ENCODE results near the gene TEKT3. TPM values are rescaled to one million over a fixed set of nuclear protein-coding genes. Genes with fewer than 3 reads are reported as not detected.

The TEKT3 gene
- total and polyA plus RNA-seq, 2 of the 4 experiments (the other 2 are of a cell fraction): 0.15 TPM; not detected in 1

- H3K9me3 ChIP-seq (ENCODE audit: control insufficient read depth, insufficient read depth, low read length): no peaks in the 10 kb centered on the region
- in situ Hi-C loops (cut with MboI; ENCODE audit: low sequenced_read_pairs) (no loop called here), dilution Hi-C loops (cut with HindIII; ENCODE audit: low sequenced_read_pairs, unreplicated experiment) (no loop called here), intact Hi-C loops (cut with micrococcal nuclease) (no loop called here)
- peak overlapping the region; percentile 66; the same call in 1 of the 2 replicates for H2AK5ac ChIP-seq (ENCODE audit: low read depth, low read length)
- no peak overlapping the region for H2AK9ac ChIP-seq (replicated peaks; ENCODE audit: low read depth, low read length, poor library complexity)
- WGBS, 2 experiments (ENCODE audit: extremely low coverage in 2 of 2, insufficient read length in 1 of 2): 84% methylated on average over 8 of the region's 14 CpGs; no CpG with 5 or more reads in 1 of the 2 experiments
- no peak overlapping the region for H3K27ac ChIP-seq (ENCODE audit: insufficient read depth, low read length)
- H2BK20ac ChIP-seq (ENCODE audit: low read depth, low read length): no peak overlapping the region; the same call in 1 of the 2 replicates
- no peaks in the 10 kb centered on the region for H4K20me1 ChIP-seq (ENCODE audit: insufficient read depth, low read length)
- no peak overlapping the region for H3K4me2 ChIP-seq (ENCODE audit: low read depth, low read length)
- no peak overlapping the region for H3K23ac ChIP-seq (ENCODE audit: low read depth, low read length)
- H3K79me1 ChIP-seq (ENCODE audit: low read depth in 1 of 2, low read length in 2 of 2): no peaks in the 10 kb centered on the region
- no peak for ATAC-seq (ENCODE audit: low read depth)
- ChIA-PET CTCF (no interaction called here), POLR2A (ENCODE audit: unreplicated experiment) (no interaction called here)
- BruUV-seq (replicated peaks): no TSS peak
- no peak overlapping the region for H3K4ac ChIP-seq (ENCODE audit: low read depth, low read length)
- H4K91ac ChIP-seq (ENCODE audit: insufficient read depth, low read depth, low read length): no peak overlapping the region
- H2BK120ac ChIP-seq (ENCODE audit: low read depth, low read length): no peak overlapping the region
- TF ChIP-seq CEBPB (IDR thresholded peaks at IDR 0.05; ENCODE audit: low read depth, low read length) (peak; percentile 63), RFX5 (IDR thresholded peaks at IDR 0.05; ENCODE audit: low read depth, low read length) (no peak)
- H3K27me3 ChIP-seq (ENCODE audit: control insufficient read depth, insufficient read depth, low read length): no peaks in the 10 kb centered on the region; the same call in none of the 2 replicates
- no peak overlapping the region for H2AFZ ChIP-seq (replicated peaks; ENCODE audit: low read length, poor library complexity)
- H4K8ac ChIP-seq (ENCODE audit: low read depth in 2 of 2, low read length in 2 of 2): no peak overlapping the region
- DNase-seq: no peak
- no peak overlapping the region for H3K56ac ChIP-seq (ENCODE audit: extremely low read depth, insufficient read depth, low read length)
- peaks cover 13% of the 10 kb centered on the region for H3K9me1 ChIP-seq (ENCODE audit: insufficient read depth, low read length)
- peaks cover 17% of the 10 kb centered on the region for H3K4me1 ChIP-seq (ENCODE audit: control insufficient read depth, insufficient read depth, low read length)
- no peak overlapping the region for H3K9ac ChIP-seq (ENCODE audit: low read depth, low read length)
- no peak overlapping the region for H3K4me3 ChIP-seq (ENCODE audit: insufficient read depth, low read depth, low read length)
- H2BK5ac ChIP-seq (ENCODE audit: low read depth, low read length, poor library complexity, severe bottlenecking): no peak overlapping the region
- H2BK15ac ChIP-seq (ENCODE audit: low read depth, low read length): no peak overlapping the region
- H3K14ac ChIP-seq (replicated peaks; ENCODE audit: low read depth, low read length): no peak overlapping the region
- no peak overlapping the region for H3K18ac ChIP-seq (ENCODE audit: low read depth, low read length)
- H4K5ac ChIP-seq (ENCODE audit: low read depth, low read length): no peak overlapping the region
- H3K36me3 ChIP-seq (ENCODE audit: control insufficient read depth, insufficient read depth, low read length): no peaks in the 10 kb centered on the region
Observed at GRCh38 chr17:15303851-15304250, 37.5 kb downstream of the TEKT3 start.
